ENCODE measurements around the gene ALDH1A1.

The ALDH1A1 gene

DNA sequence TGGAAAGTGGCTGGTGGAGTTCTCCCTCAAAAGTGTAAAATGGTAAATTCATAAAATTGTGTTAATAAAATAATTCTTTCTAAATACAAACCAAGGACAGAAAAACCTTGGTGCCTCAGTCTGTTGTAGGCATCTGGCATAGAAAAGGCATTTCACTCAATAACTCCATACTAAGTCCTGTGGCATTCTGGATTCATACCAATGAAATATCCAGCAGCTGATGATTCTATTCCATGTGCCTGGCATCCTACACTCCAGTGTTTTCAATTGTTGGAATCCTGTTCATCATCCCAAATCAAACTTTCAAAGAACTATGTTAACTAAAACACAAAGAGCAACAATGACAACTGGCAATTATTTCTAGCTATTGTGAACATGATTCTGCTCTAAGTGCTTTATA, 21.6 kb upstream of the ALDH1A1 start:
- Histone ChIP-seq H3K27me3 (ENCODE audit: insufficient read depth, poor library complexity, severe bottlenecking) (no peaks in the 10 kb centered on the region), H3K9me3 (ENCODE audit: severe bottlenecking) (no peaks in the 10 kb centered on the region), H3K27ac (ENCODE audit: poor library complexity, severe bottlenecking) (no peak overlapping the region), H3K36me3 (ENCODE audit: low read depth) (no peaks in the 10 kb centered on the region), H3K4me1 (ENCODE audit: insufficient read depth, poor library complexity, severe bottlenecking) (peaks cover 20% of the 10 kb centered on the region), H3K4me3 (ENCODE audit: severe bottlenecking) (no peak overlapping the region)
- no peak for TF ChIP-seq CTCF (IDR thresholded peaks at IDR 0.05; ENCODE audit: poor library complexity, severe bottlenecking)
- no peak for ATAC-seq (ENCODE audit: low read depth)
- DNase-seq (ENCODE audit: low spot score): no peak

- DNase-seq (ENCODE audit: low spot score) (no peak), ATAC-seq (ENCODE audit: low read depth) (no peak)
- H3K27me3 ChIP-seq (ENCODE audit: insufficient read depth, poor library complexity, severe bottlenecking): no peaks in the 10 kb centered on the region
- no peaks in the 10 kb centered on the region for H3K36me3 ChIP-seq (ENCODE audit: low read depth)
- no peak for TF ChIP-seq CTCF (IDR thresholded peaks at IDR 0.05; ENCODE audit: poor library complexity, severe bottlenecking)
- no peak overlapping the region for H3K27ac ChIP-seq (ENCODE audit: poor library complexity, severe bottlenecking)
- peaks cover 2% of the 10 kb centered on the region for H3K4me1 ChIP-seq (ENCODE audit: insufficient read depth, poor library complexity, severe bottlenecking)
- no peak overlapping the region for H3K4me3 ChIP-seq (ENCODE audit: severe bottlenecking)
- H3K9me3 ChIP-seq (ENCODE audit: severe bottlenecking): no peaks in the 10 kb centered on the region
Measured at GRCh38 chr9:72972636-72973035, 19.8 kb upstream of the ALDH1A1 start.

- no peaks in the 10 kb centered on the region for H3K9me3 ChIP-seq (ENCODE audit: severe bottlenecking)
Measured at GRCh38 chr9:72971411-72971810, 18.6 kb upstream of the ALDH1A1 start.

GRCh38 chr9:72960446-72960845, 7.6 kb upstream of the ALDH1A1 start:
- no peaks in the 10 kb centered on the region for H3K36me3 ChIP-seq (ENCODE audit: low read depth)
- no peaks in the 10 kb centered on the region for H3K27me3 ChIP-seq (ENCODE audit: insufficient read depth, poor library complexity, severe bottlenecking)
- DNase-seq (ENCODE audit: low spot score) (no peak), ATAC-seq (ENCODE audit: low read depth) (peak; percentile 86)
- H3K4me3 ChIP-seq (ENCODE audit: severe bottlenecking): no peak overlapping the region
- H3K9me3 ChIP-seq (ENCODE audit: severe bottlenecking): peaks cover 4% of the 10 kb centered on the region
- TF ChIP-seq CTCF (IDR thresholded peaks at IDR 0.05; ENCODE audit: poor library complexity, severe bottlenecking): peak; percentile 48
- H3K4me1 ChIP-seq (ENCODE audit: insufficient read depth, poor library complexity, severe bottlenecking): no peaks in the 10 kb centered on the region
- H3K27ac ChIP-seq (ENCODE audit: poor library complexity, severe bottlenecking): no peak overlapping the region

More at GRCh38 chr9:72971411-72971810, 18.6 kb upstream of the ALDH1A1 start:
- Histone ChIP-seq H3K27ac (ENCODE audit: poor library complexity, severe bottlenecking) (no peak overlapping the region), H3K4me1 (ENCODE audit: insufficient read depth, poor library complexity, severe bottlenecking) (no peaks in the 10 kb centered on the region), H3K27me3 (ENCODE audit: insufficient read depth, poor library complexity, severe bottlenecking) (no peaks in the 10 kb centered on the region), H3K4me3 (ENCODE audit: severe bottlenecking) (no peak overlapping the region), H3K36me3 (ENCODE audit: low read depth) (no peaks in the 10 kb centered on the region)
- TF ChIP-seq CTCF (IDR thresholded peaks at IDR 0.05; ENCODE audit: poor library complexity, severe bottlenecking): no peak
- no peak for DNase-seq (ENCODE audit: low spot score)
- ATAC-seq (ENCODE audit: low read depth): no peak

DNA sequence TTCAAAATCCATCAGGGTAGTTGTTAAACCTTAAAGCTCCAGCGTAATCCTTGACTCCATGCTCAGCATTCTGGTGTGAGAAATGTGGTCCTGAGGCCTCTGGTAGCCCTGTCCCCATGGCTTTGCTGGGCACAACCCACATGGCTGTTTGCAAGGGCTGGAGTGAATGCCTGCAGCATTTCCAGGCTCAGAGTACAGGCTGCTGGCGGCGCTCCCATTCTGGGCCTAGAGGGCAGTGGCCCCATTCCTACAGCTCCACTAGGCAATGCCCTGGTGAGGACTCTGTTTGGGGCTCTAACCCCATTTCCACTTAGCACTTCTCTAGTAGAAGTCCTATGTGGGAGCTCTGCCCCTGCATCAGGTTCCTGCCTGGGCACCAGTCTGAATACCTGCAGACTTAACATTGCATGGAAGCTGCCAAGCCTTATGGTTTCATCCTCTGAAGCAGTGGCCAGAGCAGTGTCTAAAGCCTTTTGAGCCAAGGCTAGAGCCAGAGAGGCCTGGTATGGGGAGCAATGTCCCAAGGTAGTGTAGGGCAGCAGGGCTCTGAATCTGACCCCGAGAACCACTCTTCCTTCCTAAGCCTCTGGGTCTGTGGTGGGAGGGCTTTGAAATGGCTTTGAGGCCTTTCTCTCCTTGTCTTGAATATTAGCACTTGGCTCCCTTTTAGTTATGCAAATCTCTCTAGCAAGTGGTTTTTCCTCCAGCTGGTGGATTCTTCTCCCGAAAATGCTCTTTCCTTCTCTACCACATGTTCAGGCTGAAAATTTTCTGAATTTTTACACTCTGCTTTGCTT, 5.8 kb upstream of the ALDH1A1 start:
- no peak for DNase-seq (ENCODE audit: low spot score)
- Histone ChIP-seq H3K36me3 (ENCODE audit: low read depth) (no peaks in the 10 kb centered on the region), H3K9me3 (ENCODE audit: severe bottlenecking) (peaks cover 4% of the 10 kb centered on the region), H3K4me3 (ENCODE audit: severe bottlenecking) (no peak overlapping the region), H3K4me1 (ENCODE audit: insufficient read depth, poor library complexity, severe bottlenecking) (no peaks in the 10 kb centered on the region), H3K27ac (ENCODE audit: poor library complexity, severe bottlenecking) (no peak overlapping the region), H3K27me3 (ENCODE audit: insufficient read depth, poor library complexity, severe bottlenecking) (no peaks in the 10 kb centered on the region)
- TF ChIP-seq CTCF (IDR thresholded peaks at IDR 0.05; ENCODE audit: poor library complexity, severe bottlenecking): no peak
- ATAC-seq (ENCODE audit: low read depth): no peak

Data from RWPE2 (cell line).